ENCODE data around the gene CNTNAP2. TPM values are rescaled to one million over a fixed set of nuclear protein-coding genes. Genes with fewer than 3 reads are reported as not detected.

The CNTNAP2 gene
- not detected in 2 replicates for total RNA-seq

GRCh38 chr7:146116521-146117222 lies at the start of gene CNTNAP2:
CNTNAP2 (plus strand) TSS chr7:146116801; CDS start chr7:146116877, 76 bp downstream.
- intact Hi-C loops (cut with micrococcal nuclease): no loop called here

DNA sequence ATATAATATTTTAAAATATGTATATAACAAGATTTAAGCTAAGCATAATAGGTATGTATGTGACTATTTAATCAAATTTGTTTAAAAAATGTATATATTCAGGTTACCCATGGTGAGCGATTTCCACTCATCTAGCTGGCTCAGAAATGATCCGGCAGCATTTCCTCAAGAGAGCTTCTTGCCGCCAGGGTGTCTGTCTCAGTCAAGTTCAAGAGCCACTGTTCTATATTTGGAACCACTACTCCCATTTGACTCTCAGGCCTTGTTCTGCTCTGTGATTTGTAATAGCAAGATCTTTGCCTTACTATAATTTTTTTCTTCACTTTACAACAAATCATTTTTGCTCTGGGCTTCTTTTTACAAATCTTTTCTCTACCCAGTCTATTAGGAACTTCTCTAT lies 48.7 kb upstream of the CNTNAP2 start:
- intact Hi-C loops (cut with micrococcal nuclease): no loop called here

- intact Hi-C loops (cut with micrococcal nuclease): no loop called here
Observed at GRCh38 chr7:146074195-146074765, 42.3 kb upstream of the CNTNAP2 start.

DNA sequence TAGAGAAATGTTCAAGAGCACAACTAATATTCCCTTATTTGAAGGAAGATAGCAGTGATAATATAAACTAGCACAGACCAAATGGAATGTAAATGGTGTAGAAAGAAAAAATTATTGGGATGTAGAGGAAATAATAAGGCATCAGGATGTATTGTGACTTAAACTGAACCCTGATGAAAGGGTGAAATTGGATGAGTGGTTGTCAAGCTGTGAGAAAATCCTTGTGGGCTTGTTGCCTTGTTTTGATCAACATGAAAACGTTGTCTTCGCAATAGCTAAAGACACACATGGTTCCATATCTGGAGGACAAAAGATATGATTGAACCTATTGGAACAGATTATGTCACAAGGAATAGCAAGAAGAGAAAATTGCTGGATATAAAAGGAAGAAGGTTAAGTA lies 40.3 kb upstream of the CNTNAP2 start:
- intact Hi-C loops (cut with micrococcal nuclease): no loop called here

GRCh38 chr7:146084086-146084485 lies 32.5 kb upstream of the CNTNAP2 start:
- intact Hi-C loops (cut with micrococcal nuclease): no loop called here

DNA sequence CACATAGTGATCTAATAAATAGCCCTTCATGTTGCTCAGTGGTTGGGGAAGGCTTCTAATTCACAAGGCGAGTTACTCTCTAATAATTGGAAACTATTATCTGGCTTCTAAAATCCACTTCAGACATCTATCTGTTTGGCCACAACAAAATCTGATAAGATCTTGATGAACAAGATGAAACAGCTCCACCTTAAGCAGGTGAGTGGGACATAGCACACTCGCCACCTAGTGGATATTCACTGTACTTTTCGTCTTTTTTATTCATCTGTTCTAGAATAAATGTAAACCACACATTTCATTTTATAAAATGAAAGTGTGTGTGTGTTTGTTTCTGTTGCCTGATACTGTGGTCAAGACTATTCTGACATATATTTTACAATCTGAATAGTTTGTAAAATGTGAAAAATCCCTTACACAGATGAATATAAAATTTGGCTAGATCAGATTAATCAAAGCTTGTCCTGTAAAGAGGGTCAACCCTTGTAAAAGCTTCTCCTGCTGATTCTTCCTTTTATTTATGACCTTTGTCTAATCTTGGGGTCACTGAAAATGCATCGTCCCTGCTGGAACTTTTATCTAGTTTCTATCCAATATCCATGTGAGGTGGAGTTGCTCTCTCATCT lies 26.5 kb upstream of the CNTNAP2 start:
- intact Hi-C loops (cut with micrococcal nuclease): loop anchor here (1.0 kb wide), 1 partner anchor 1054 kb away; no protein-coding TSS in a partner anchor

GRCh38 chr7:146094356-146094755 lies 22.2 kb upstream of the CNTNAP2 start:
- intact Hi-C loops (cut with micrococcal nuclease): no loop called here

DNA sequence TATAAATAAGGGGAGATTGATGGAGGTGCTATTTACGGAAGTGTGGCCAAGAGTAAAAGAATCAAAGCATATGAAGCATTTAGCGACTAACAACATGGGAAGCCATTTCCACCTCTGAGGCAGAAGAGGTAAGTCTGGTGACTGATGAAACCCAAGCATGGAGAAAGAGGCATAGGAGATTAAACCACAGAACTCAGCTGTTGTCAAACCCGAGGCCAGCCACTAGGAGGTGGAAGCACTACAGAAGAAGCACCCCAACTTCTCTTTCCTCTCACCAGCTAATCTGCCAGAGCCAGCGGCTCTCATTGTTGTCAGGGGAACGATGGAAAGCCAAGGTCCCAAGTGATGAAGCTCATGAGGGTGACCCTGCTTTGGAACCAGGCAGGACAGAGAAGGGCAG lies 19.6 kb upstream of the CNTNAP2 start:
- intact Hi-C loops (cut with micrococcal nuclease): no loop called here

DNA sequence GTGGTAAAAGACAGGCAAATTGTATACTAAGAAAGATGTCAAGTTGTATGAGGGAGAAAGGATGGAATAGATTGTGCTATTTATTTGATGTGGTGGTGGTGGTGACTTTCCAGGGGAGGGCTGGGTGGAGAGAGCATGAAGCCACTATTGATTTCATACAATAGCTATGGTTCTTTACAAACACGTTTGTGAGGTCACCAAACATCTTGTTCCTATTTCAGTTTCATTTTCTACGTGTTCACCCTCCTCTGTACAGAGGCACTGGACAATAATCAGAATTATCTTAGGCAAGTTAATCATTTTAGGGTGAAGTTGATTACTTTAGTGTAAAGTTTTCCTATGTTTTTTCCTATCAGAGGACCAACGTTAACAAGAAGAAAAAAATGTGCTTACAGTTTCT lies 10.3 kb upstream of the CNTNAP2 start:
- intact Hi-C loops (cut with micrococcal nuclease): no loop called here

DNA sequence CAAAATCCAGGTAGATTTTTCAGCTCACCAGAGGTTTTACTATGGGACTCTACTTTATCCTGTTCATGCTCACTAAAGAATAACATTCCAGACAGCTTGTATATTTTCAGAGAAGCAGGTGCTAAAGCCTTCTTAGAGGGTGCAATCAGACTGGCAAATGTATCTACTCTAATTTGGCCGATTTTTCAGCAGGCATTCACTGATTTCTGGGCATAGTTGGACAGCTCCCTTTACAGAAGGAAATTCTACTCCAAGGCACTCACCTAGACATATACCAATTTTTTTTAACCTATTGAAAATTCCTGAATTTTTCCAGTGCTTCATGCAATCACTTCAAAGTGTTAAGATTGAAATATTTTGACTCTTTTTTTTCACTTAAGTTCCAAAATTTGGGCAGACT lies 3.8 kb upstream of the CNTNAP2 start:
- intact Hi-C loops (cut with micrococcal nuclease): no loop called here

GRCh38 chr7:146115548-146115850 lies 1.1 kb upstream of the CNTNAP2 start:
- intact Hi-C loops (cut with micrococcal nuclease): no loop called here

DNA sequence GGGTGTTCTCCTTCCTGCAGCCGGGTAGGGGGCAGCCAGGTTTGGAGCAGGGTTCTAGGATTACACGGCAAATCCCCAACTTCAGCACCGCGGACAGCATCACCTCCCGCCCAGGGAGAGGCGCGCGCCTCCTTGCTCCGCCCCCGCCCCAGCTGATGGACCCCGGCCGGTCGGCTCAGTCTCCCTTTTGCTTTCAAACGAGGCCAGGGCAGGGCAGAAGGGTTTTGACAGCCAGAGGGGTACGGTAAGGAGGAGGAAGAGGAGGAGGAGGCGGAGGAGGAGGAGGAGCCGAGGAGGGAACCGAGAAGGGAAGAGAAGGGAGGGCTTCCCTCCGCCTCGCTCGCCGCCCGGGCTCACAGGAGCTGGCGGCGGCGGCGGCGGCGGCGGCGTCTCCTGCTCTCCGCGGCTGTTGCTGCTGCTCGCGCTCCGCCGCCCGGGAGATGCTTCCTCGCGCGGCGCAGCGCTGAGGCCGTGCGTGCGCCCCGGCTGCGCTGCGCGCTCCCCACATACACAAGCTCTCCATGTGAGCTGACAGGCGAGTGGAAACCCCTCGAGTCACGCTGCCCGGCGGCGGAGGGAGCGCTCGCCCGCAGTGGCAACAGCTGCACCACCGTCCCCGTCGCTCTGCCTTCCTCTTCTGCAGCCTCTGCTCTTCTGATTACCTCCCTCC lies 615 bp upstream of the CNTNAP2 start:
- intact Hi-C loops (cut with micrococcal nuclease): no loop called here

DNA sequence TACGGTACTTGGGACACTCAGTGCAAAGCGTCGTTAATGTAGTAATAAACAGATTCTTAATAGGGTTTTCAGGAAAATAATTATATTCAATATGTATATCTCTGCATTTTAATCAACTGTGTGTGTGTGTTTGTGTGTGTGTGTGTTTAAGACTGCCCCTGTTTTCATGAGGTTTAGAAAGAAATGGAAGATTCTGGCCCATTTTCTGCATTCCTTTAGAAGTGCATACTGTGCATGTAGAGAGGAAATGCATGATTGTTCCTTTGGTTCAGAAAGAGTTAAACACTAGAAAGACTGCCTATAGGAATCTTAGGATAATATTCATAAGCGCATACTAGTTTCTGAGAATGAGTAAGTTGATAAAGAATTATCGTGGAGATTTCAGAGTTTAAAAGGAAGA lies 975 bp downstream of the CNTNAP2 start:
- intact Hi-C loops (cut with micrococcal nuclease): no loop called here

- intact Hi-C loops (cut with micrococcal nuclease): no loop called here
Observed at GRCh38 chr7:146119002-146119401, 2.4 kb downstream of the CNTNAP2 start.

- intact Hi-C loops (cut with micrococcal nuclease): no loop called here
Observed at GRCh38 chr7:146123715-146124114, 7.1 kb downstream of the CNTNAP2 start.

GRCh38 chr7:146126767-146127509 lies 10.3 kb downstream of the CNTNAP2 start:
- intact Hi-C loops (cut with micrococcal nuclease): no loop called here

GRCh38 chr7:146129296-146129695 lies 12.7 kb downstream of the CNTNAP2 start:
- intact Hi-C loops (cut with micrococcal nuclease): no loop called here

DNA sequence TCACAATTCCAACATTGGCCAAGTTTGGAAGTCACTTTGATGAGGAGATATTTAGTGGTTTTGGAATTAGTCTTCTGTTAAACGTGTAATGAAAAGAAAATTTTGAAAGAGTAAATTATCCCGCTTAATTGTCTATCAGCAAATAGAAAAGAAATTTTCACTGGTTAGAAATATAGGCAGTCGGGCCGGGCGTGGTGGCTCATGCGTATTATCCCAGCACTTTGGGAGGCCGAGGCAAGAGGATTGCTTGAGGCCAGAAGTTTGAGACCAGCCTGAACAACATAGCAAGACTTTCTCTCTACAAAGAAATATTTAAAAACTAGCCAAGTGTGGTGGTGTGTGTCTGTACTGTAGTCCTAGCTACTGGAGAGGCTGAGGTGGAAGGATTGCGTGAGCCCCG lies 13.4 kb downstream of the CNTNAP2 start:
- intact Hi-C loops (cut with micrococcal nuclease): no loop called here

GRCh38 chr7:146131701-146132100 lies 15.1 kb downstream of the CNTNAP2 start:
- intact Hi-C loops (cut with micrococcal nuclease): no loop called here

- intact Hi-C loops (cut with micrococcal nuclease): no loop called here
Observed at GRCh38 chr7:146136357-146136875, 19.8 kb downstream of the CNTNAP2 start.

GRCh38 chr7:146138926-146139325 lies 22.3 kb downstream of the CNTNAP2 start:
- intact Hi-C loops (cut with micrococcal nuclease): no loop called here
